Measurements from ENCODE around the gene APOC3. TPM values are rescaled to one million over a fixed set of nuclear protein-coding genes. Genes with fewer than 3 reads are reported as not detected.

The APOC3 gene
- total RNA-seq, 1 donor from 2014 or later: 0.94 TPM

DNA sequence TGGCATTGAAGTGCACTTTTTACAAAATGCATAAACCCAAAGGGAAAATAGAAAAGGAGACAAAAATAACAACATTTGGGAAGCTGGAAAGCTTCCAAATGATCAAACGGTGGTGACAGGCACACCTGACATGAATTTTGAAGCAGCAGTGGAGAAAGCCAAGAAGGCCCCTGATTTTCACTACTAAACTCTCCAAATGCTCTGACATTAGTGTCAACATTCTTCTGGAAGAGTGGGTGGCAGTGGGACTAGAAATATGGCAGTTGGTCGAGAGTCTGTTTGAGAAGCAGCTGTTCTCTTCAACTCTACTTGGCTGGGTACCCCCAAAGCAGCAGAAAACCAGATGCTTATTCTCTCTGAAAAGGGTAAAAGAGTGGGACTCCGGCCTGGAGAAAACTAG, 25.7 kb upstream of the APOC3 start:
- DNase-seq (ENCODE audit: low spot score): no peak

DNA sequence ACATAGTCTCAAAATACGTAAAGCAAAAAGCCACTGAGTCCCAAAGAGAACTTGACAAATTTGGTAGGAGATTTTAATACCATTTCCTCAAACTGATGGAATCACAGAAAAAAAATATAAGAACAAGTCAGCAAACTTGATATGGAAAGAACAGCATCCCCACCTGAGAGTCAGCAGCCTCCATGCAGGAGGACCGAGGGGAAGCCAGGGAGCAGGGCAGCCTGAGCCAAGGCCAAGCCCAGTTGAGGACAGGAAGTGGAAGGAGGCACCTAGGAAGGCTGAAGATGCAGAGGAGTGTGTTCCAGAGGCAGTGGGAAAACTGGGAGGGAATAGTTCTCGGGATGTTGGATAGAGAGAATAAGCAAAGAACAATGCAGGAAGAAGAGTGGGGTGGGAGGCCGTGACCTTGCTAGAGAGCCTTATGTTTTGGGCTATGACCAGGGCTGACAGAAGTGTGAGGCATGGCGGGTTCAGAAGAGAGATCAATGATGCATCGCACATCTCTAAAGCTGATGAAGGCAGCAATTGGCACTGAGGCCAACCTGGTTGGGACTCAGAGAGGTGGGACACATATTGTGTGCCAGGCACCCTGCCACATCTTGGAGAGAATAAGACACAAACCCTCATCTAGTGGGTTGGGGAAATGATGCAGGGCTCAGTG, 22.0 kb upstream of the APOC3 start:
- no peak for DNase-seq (ENCODE audit: low spot score)

DNA sequence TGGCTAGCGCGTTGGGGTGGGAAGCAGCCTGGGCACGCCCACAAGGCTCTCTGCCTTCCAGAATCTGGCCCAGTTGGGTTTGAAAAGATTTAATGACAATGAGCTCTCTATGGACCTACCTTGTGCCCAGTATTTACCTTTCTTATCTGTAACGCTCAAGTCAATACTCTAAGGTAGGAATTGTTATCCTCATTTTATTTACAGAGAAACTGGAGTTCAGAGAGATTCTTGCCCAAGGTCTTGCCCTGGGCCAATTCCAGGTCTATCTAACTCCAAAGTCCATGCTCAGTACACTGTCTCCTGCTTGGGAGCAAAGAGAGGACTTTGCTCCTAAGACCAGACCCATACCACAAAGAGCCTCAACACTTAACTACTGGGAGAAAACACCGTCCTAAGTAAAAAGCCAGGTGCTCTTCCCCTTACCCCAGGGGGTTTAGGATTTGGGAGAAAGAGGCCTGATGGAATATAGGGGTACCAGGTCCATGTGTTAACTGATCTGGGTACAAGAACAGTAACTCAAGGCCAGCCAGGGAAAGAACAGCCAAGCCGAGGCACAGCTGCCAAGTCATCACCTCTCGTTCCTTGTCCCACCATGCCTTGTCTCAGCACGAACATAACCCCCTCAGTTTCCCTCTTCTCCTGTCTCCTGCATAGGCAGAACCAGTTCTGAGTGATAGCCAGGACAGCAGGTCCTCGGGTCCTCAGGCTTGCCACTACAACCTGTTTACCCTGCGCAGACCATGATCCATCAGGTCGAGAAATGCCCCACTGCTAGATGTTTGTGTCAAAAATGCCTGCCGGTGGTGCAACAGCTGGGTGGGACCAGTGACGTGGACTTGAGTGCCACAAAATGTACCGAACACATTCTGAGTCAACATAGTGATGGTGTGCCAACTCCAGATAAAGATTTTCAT, 21.2 kb upstream of the APOC3 start:
- no peak for DNase-seq (ENCODE audit: low spot score)

- DNase-seq (ENCODE audit: low spot score): no peak
Observed at GRCh38 chr11:116811194-116811593, 18.5 kb upstream of the APOC3 start.

DNA sequence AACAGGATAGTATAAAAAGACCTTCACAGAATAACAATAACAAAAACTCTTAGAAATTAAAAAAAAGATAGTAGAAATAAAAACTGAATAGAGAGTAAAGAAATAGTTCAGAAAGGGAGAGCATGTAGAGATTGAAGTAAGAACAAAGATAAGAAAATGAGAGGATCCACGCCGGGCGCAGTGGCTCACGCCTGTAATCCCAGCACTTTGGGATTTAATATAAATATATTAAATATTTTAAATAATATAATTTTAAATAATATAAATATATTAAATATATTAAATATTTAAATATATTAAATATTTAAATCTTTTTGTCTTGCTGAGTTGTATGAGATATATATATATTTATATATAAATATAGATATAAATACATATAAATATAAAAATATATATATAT, 17.6 kb upstream of the APOC3 start:
- DNase-seq (ENCODE audit: low spot score): no peak

- DNase-seq (ENCODE audit: low spot score): no peak
Observed at GRCh38 chr11:116813170-116813569, 16.5 kb upstream of the APOC3 start.

- no peak for DNase-seq (ENCODE audit: low spot score)
Observed at GRCh38 chr11:116813781-116814471, 15.8 kb upstream of the APOC3 start.

GRCh38 chr11:116814502-116814901, 15.2 kb upstream of the APOC3 start:
- DNase-seq (ENCODE audit: low spot score): no peak

DNA sequence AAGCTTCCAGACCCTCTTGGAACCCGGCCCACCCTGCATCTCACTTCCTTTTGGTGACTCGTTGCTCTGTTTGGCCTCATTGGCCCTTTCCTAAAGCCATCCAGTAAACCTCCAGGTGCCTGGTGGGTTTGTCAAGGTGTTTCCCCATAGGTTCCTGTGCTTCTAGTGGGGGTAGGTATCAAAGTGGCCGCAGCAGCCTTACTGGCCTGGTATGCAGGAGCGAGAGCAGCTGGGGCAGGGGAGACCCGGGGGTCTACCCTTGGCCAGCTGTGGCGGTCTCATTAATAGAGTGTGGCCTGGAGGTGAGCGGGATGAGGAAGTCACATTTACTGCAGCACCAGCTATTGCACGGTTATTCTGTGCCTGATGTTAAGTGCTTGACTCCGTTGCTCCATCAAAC, 10.7 kb upstream of the APOC3 start:
- no peak for DNase-seq (ENCODE audit: low spot score)

DNA sequence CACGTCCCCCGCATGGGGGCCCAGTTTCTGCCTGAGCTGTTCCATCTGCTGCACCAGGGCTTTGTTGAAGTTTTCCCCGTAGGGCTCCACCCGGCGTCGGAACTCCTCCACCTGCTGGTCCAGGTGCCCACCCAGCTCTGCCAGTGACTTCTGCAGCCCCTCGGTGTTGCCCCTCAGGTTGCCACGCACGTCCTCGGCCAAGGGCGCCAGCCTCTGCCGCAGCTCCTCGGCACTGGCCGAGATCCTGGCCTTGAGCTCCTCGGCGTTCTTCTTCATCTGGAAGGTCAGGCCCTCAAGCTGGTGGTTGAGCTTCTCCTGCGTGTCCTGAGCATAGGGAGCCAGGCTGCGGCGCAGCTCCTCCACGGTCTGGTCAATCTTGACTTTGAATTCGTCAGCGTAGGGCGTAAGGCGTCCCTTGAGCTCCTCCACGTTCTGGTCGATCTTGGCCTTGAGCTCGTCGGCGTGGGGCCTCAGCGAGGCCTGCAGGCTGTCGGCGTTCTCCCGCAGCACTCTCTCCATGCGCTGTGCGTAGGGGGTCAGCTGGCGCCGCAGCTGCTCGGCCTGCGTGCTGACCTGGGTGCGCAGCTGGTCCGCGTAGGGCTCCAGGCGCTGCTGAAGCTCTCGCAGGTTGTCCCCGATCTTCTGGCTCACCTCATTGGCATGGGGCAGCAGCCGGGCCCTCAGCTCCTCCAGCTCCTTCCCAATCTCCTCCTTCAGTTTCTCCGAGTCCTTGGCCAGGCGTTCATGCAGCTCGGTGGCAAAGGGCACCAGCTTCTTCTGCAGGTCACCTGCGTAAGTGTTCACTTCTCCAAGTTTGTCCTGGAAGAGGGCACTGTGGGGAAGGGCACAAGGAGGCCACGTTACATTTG, 8.4 kb upstream of the APOC3 start:
- no peak for DNase-seq (ENCODE audit: low spot score)

- DNase-seq (ENCODE audit: low spot score): no peak
Observed at GRCh38 chr11:116822575-116822974, 7.1 kb upstream of the APOC3 start.

DNA sequence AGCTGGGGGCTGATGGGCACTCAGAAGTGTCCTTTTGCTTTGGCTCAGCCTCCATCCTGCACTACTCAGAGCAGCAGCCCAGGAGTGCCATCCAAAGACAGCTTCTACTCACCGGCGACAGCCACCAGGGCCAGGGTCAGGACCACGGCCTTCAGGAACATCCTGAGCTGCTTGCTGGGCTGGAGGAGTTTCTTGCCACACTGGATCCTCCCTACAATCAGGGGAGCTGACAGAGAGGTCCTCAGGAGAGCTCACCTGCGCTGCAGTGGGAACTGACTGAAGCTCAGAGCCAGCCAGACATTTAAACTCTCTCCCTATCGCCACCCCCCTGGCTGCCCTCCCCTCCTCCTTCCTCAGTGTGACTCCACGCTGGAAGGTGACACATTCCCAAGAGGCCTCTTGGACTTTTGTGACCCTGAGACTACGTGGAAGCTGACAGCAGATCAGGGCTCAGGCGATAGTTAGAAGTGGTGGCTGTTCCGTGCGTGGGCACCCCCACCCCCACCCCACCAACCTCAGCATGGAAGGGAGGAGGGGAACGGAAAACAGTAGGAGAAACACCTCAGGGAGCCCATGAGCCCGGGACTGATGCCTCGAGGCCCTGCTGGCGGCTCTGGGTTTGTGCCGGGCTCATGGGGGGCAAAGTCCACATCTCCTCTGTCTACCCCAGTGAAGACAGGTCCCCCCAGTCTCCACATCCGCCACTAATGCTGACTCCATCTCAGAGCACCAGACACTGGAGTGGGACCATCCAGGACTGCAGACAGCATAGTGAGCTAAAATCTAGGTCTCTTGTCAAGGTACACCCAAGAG, 6.5 kb upstream of the APOC3 start, which contains the start of gene APOA4:
APOA4 (minus strand) TSS at position 274 of the 813 bp plus-strand sequence; CDS start at position 161, 113 bp downstream.
- no peak for DNase-seq (ENCODE audit: low spot score)

DNA sequence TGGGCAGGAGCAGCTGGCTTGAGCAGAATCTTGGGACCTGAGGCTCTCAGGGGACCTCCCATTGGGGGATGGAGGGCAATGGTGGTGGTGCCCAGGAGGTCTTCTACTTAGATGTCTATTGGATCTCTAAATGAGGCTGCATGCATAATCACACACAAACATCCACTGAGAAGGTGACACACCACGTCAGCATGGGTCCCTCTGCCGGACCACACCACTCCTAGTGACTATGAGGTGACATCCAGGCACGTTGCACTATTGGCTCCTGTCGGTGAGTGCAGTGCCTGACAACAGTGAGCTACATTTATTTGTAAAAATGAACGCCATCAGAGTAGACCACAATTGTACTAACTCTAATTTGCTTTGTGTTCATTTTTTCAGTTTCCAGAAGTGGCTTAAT, 4.3 kb upstream of the APOC3 start:
- DNase-seq (ENCODE audit: low spot score): no peak

DNA sequence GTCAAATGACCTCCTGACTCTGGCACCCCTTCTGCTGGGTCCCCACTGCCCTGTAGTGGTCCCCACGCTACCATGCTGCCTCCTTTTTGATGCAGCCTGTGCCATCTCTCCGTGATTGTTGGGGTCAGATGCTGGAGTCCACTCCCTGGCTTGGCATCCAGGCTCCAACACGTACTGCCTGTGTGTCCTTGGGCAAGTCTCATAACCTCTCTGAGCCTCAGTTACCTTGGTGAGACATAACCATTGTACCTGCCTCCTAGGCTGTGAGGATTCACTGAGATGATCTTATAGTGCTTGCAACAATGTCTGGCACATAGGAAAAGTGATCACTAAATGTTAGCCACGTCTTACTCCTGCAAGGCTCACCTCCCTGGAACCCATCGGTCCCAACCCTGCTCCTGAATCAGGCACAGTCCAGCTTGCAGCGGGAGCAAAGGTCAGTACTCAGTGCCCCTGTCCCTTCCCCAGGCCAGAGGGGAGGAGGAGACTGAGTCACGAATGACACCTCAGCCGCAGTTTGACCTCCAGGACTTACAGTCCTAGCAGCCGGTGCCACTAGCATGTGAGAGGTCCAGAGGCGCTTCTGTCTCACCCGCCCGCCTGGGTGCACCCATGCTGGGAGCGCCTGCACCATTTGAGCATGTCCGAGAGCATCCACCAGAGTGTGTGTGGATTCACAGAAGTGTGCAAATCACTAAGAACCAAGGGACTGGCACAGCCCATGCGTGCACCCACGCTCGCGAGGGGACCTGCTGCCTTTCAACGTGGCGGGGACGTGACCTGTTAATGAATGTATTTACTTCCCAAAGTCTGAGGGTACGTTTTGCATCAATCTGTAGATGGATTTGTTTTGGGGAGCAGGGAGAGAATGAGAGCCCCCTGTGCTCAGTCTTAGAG, 3.6 kb upstream of the APOC3 start:
- DNase-seq (ENCODE audit: low spot score): no peak

- no peak for DNase-seq (ENCODE audit: low spot score)
Observed at GRCh38 chr11:116826751-116827431, 2.8 kb upstream of the APOC3 start.

GRCh38 chr11:116827461-116827860, 2.2 kb upstream of the APOC3 start:
- DNase-seq (ENCODE audit: low spot score): no peak

DNA sequence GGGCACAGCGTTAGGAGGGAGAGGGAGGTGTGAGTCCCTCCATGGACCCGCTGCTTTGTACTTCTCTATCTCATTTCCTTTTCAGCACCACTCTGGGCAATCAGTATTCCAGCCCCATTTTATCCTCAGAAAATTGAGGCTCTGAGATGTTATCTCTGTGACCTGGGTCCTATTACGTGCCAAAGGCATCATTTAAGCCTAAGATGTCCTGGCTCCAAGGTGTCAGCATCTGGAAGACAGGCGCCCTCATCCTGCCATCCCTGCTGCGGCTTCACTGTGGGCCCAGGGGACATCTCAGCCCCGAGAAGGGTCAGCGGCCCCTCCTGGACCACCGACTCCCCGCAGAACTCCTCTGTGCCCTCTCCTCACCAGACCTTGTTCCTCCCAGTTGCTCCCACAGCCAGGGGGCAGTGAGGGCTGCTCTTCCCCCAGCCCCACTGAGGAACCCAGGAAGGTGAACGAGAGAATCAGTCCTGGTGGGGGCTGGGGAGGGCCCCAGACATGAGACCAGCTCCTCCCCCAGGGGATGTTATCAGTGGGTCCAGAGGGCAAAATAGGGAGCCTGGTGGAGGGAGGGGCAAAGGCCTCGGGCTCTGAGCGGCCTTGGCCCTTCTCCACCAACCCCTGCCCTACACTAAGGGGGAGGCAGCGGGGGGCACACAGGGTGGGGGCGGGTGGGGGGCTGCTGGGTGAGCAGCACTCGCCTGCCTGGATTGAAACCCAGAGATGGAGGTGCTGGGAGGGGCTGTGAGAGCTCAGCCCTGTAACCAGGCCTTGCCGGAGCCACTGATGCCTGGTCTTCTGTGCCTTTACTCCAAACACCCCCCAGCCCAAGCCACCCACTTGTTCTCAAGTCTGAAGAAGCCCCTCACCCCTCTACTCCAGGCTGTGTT, 829 bp upstream of the APOC3 start:
- DNase-seq (ENCODE audit: low spot score): no peak
